Measurements from ENCODE around the gene PYCR2. TPM values are rescaled to one million over a fixed set of nuclear protein-coding genes. Genes with fewer than 3 reads are reported as not detected.

Gene PYCR2
- total RNA-seq, 4 donors from 2014 or later: 28.8 to 53.8 (median 43.3) TPM

GRCh38 chr1:225908013-225908640 is 15.9 kb downstream of the PYCR2 start:
- no peaks in the 10 kb centered on the region for H3K27me3 ChIP-seq
- H3K4me3 ChIP-seq: no peak overlapping the region
- 83% methylated on average over 5 of the region's 5 CpGs for WGBS
- no peak for DNase-seq (ENCODE audit: low spot score in 2 of 2)
- TF ChIP-seq CTCF (IDR thresholded peaks at IDR 0.05) (no peak), POLR2A (IDR thresholded peaks at IDR 0.05) (no peak), POLR2AphosphoS5 (IDR thresholded peaks at IDR 0.05) (no peak)
- H3K36me3 ChIP-seq: no peaks in the 10 kb centered on the region
- H3K9me3 ChIP-seq: no peaks in the 10 kb centered on the region
- peaks cover 6% of the 10 kb centered on the region for H3K4me1 ChIP-seq
- no peak overlapping the region for H3K27ac ChIP-seq

- DNase-seq (ENCODE audit: low spot score in 2 of 2): no peak
- 89% methylated on average over 6 of the region's 7 CpGs for WGBS
- H3K27ac ChIP-seq: no peak overlapping the region
- no peak overlapping the region for H3K4me3 ChIP-seq
- H3K4me1 ChIP-seq: peaks cover 6% of the 10 kb centered on the region
- no peaks in the 10 kb centered on the region for H3K27me3 ChIP-seq
- H3K9me3 ChIP-seq: no peaks in the 10 kb centered on the region
- TF ChIP-seq EP300 (IDR thresholded peaks at IDR 0.05) (no peak), POLR2A (IDR thresholded peaks at IDR 0.05) (no peak), CTCF (IDR thresholded peaks at IDR 0.05) (no peak), POLR2AphosphoS5 (IDR thresholded peaks at IDR 0.05) (no peak)
- no peaks in the 10 kb centered on the region for H3K36me3 ChIP-seq
These were observed 16.7 kb downstream of the PYCR2 start for GRCh38 chr1:225907341-225907740.

GRCh38 chr1:225906467-225906866 is 17.6 kb downstream of the PYCR2 start:
- TF ChIP-seq EP300 (IDR thresholded peaks at IDR 0.05): no peak
- TF ChIP-seq CTCF (IDR thresholded peaks at IDR 0.05): no peak
- Histone ChIP-seq H3K4me3 (no peak overlapping the region), H3K36me3 (no peaks in the 10 kb centered on the region), H3K9me3 (no peaks in the 10 kb centered on the region), H3K4me1 (peaks cover 3% of the 10 kb centered on the region), H3K27ac (no peak overlapping the region), H3K27me3 (no peaks in the 10 kb centered on the region)
- no peak for DNase-seq (ENCODE audit: low spot score in 2 of 2)
- 90% methylated on average over 6 of the region's 6 CpGs for WGBS

GRCh38 chr1:225903623-225904022 is 20.4 kb downstream of the PYCR2 start:
- WGBS: 74% methylated on average over 4 of the region's 4 CpGs
- Histone ChIP-seq H3K27ac (no peak overlapping the region), H3K27me3 (no peaks in the 10 kb centered on the region), H3K4me1 (no peaks in the 10 kb centered on the region), H3K4me3 (no peak overlapping the region), H3K36me3 (no peaks in the 10 kb centered on the region), H3K9me3 (no peaks in the 10 kb centered on the region)
- TF ChIP-seq POLR2AphosphoS5 (IDR thresholded peaks at IDR 0.05) (no peak), EP300 (IDR thresholded peaks at IDR 0.05) (no peak), POLR2A (IDR thresholded peaks at IDR 0.05) (no peak), CTCF (IDR thresholded peaks at IDR 0.05) (no peak)
- DNase-seq (ENCODE audit: low spot score in 2 of 2): no peak

- no peak for TF ChIP-seq CTCF (IDR thresholded peaks at IDR 0.05)
- no peak for TF ChIP-seq POLR2AphosphoS5 (IDR thresholded peaks at IDR 0.05)
- no peak for TF ChIP-seq POLR2A (IDR thresholded peaks at IDR 0.05)
- no peak for TF ChIP-seq EP300 (IDR thresholded peaks at IDR 0.05)
- DNase-seq (ENCODE audit: low spot score in 2 of 2): no peak
- Histone ChIP-seq H3K9me3 (no peaks in the 10 kb centered on the region), H3K4me3 (no peak overlapping the region), H3K27me3 (no peaks in the 10 kb centered on the region), H3K4me1 (peaks cover 10% of the 10 kb centered on the region), H3K36me3 (no peaks in the 10 kb centered on the region), H3K27ac (no peak overlapping the region)
- 72% methylated on average over 3 of the region's 4 CpGs for WGBS
These were observed 24.8 kb downstream of the PYCR2 start for GRCh38 chr1:225899044-225899925.

Data from suprapubic skin (tissue), 4 donors.